Keratinocyte (primary cell): ENCODE data around the gene THUMPD3.

ENCODE experiments used
- EZH2 ChIP-seq: IDR thresholded peaks from one replicate; pipeline ENCODE4 v1.6.1; 2012; ENCODE audit warnings: inconsistent platforms, mild to moderate bottlenecking, low read length, moderate library complexity
- TF ChIP-seq, protein P1 (sequence below), 3 experiments: IDR thresholded peaks in 1 of 3; conservative IDR thresholded peaks in 1 of 3; optimal IDR thresholded peaks in 1 of 3; 2 replicates in 2 of 3; 3 replicates in 1 of 3; pipeline versions ENCODE3 to v1.5.1; 2011; ENCODE audit warnings: low read length in 3 of 3, mild to moderate bottlenecking in 3 of 3, moderate library complexity in 2 of 3, control low read depth in 1 of 3, inconsistent platforms in 1 of 3; ENCODE audit not compliant: insufficient read depth in 2 of 3; ENCODE audit errors: extremely low read depth in 1 of 3

GRCh38 chr3:9403463-9403862, 40.6 kb downstream of the THUMPD3 start:
- TF ChIP-seq EZH2: no peak
- TF ChIP-seq, protein P1, sequence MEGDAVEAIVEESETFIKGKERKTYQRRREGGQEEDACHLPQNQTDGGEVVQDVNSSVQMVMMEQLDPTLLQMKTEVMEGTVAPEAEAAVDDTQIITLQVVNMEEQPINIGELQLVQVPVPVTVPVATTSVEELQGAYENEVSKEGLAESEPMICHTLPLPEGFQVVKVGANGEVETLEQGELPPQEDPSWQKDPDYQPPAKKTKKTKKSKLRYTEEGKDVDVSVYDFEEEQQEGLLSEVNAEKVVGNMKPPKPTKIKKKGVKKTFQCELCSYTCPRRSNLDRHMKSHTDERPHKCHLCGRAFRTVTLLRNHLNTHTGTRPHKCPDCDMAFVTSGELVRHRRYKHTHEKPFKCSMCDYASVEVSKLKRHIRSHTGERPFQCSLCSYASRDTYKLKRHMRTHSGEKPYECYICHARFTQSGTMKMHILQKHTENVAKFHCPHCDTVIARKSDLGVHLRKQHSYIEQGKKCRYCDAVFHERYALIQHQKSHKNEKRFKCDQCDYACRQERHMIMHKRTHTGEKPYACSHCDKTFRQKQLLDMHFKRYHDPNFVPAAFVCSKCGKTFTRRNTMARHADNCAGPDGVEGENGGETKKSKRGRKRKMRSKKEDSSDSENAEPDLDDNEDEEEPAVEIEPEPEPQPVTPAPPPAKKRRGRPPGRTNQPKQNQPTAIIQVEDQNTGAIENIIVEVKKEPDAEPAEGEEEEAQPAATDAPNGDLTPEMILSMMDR (optimal IDR thresholded peaks at IDR 0.05 in 1 of 3, IDR thresholded peaks at IDR 0.05 in 1 of 3, conservative IDR thresholded peaks at IDR 0.05 in 1 of 3; ENCODE audit: extremely low read depth in 1 of 3, insufficient read depth in 2 of 3, low read length in 3 of 3): no peak
